Lower leg skin (tissue), 3 donors: Measurements from ENCODE around the gene PVR.

Experiments used
- CTCF ChIP-seq, 3 donors: fragments of 450-650 bp; IDR thresholded peaks; one replicate each; pipeline ENCODE4 v1.5.1; 2016; ENCODE audit warnings: antibody characterized with exemption in 3 of 3, mild to moderate bottlenecking in 3 of 3, moderate library complexity in 2 of 3
- POLR2A ChIP-seq, 2 donors: fragments of 450-650 bp; IDR thresholded peaks; one replicate each; pipeline ENCODE4 v1.6.1; 2016 to 2017; ENCODE audit warnings: antibody characterized with exemption in 2 of 2, mild to moderate bottlenecking in 1 of 2, moderate library complexity in 1 of 2

DNA sequence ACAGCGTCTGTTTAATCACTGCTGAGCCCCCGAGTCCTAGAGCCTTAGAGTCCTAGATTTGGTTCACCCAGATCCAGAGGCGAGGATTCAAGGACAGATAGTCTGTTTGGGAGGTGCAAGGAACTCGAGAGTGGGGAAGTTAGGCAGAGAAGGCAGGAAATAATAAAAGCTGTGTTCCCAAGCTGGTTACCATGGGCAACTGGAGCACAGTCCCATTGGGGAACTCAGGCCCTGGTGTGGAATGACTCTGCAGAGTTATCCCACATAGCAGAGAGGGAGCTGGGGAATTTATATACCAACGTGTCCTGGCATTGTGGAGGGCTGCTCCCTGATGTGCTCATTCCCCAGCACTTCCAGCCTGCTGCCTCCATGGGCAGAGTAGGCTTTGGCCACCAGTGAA, 20.6 kb upstream of the PVR start:
- TF ChIP-seq POLR2A (IDR thresholded peaks at IDR 0.05) (no peak), CTCF (IDR thresholded peaks at IDR 0.05) (no peak)
